ENCODE results near the gene LRRC36. TPM values are rescaled to one million over a fixed set of nuclear protein-coding genes. Genes with fewer than 3 reads are reported as not detected.
A peak's percentile ranks its signal among the peaks of the same experiment; 100 is the strongest.

Gene LRRC36
- total and polyA plus RNA-seq, 10 donors = 0.46 to 2.3 (median 0.74) TPM; not detected in 3

GRCh38 chr16:67336648-67337047, 10.0 kb downstream of the LRRC36 start:
- no peak for DNase-seq
- Histone ChIP-seq H3K4me3 (no peak overlapping the region), H3K9me3 (peaks cover 0 to 21% (median 16%) of the 10 kb centered on the region in 8 donors), H3K27ac (no peak overlapping the region), H3K36me3 (no peaks in the 10 kb centered on the region), H3K4me1 (no peaks in the 10 kb centered on the region), H3K27me3 (replicated peaks in 1 of 7) (no peaks in the 10 kb centered on the region)
- intact Hi-C loops (cut with DNase I; ENCODE audit: low total_unique reads) = no loop called here
- TF ChIP-seq POLR2AphosphoS5 (IDR thresholded peaks at IDR 0.05) (no peak), CTCF (IDR thresholded peaks at IDR 0.05 in 8 of 11, conservative IDR thresholded peaks at IDR 0.05 in 3 of 11) (no peak), POLR2A (IDR thresholded peaks at IDR 0.05) (no peak)
- WGBS, 5 donors = 85 to 93% (median 87%) methylated on average over 1 of the region's 1 CpG

GRCh38 chr16:67339453-67339852, 12.8 kb downstream of the LRRC36 start:
- WGBS, 5 donors = 33 to 56% (median 40%) methylated on average over 2 of the region's 2 CpGs
- Histone ChIP-seq H3K27me3 (replicated peaks in 1 of 7) (no peaks in the 10 kb centered on the region), H3K36me3 (no peaks in the 10 kb centered on the region), H3K27ac (no peak overlapping the region), H3K9me3 (peaks cover 0 to 15% (median 13%) of the 10 kb centered on the region in 8 donors), H3K4me3 (no peak overlapping the region), H3K4me1 (no peaks in the 10 kb centered on the region)
- TF ChIP-seq CTCF (IDR thresholded peaks at IDR 0.05 in 8 of 11, conservative IDR thresholded peaks at IDR 0.05 in 3 of 11) (peak in 2 of 11 experiments; percentile 11 to 27), POLR2AphosphoS5 (IDR thresholded peaks at IDR 0.05) (no peak), POLR2A (IDR thresholded peaks at IDR 0.05) (no peak)
- intact Hi-C loops (cut with DNase I; ENCODE audit: low total_unique reads) = no loop called here
- no peak for DNase-seq

- no peak for DNase-seq
- no peak overlapping the region for H3K4me3 ChIP-seq
- H3K36me3 ChIP-seq = no peaks in the 10 kb centered on the region
- TF ChIP-seq POLR2AphosphoS5 (IDR thresholded peaks at IDR 0.05) (no peak), POLR2A (IDR thresholded peaks at IDR 0.05) (no peak), CTCF (IDR thresholded peaks at IDR 0.05 in 8 of 11, conservative IDR thresholded peaks at IDR 0.05 in 3 of 11) (no peak)
- intact Hi-C loops (cut with DNase I; ENCODE audit: low total_unique reads) = no loop called here
- H3K9me3 ChIP-seq = no peaks in the 10 kb centered on the region
- H3K27ac ChIP-seq = no peak overlapping the region
- H3K4me1 ChIP-seq = no peaks in the 10 kb centered on the region
- WGBS, 5 donors = 85 to 93% (median 90%) methylated on average over 3 of the region's 3 CpGs
- H3K27me3 ChIP-seq (replicated peaks in 1 of 7) = no peaks in the 10 kb centered on the region
Measured at GRCh38 chr16:67341250-67341649, 14.6 kb downstream of the LRRC36 start.

- H3K4me3 ChIP-seq = no peak overlapping the region
- H3K27ac ChIP-seq = no peak overlapping the region
- H3K27me3 ChIP-seq (replicated peaks in 1 of 7) = no peaks in the 10 kb centered on the region
- WGBS, 5 donors = 91 to 98% (median 97%) methylated on average over 4 of the region's 4 CpGs
- intact Hi-C loops (cut with DNase I; ENCODE audit: low total_unique reads) = no loop called here
- H3K36me3 ChIP-seq = no peaks in the 10 kb centered on the region
- H3K9me3 ChIP-seq = no peaks in the 10 kb centered on the region
- DNase-seq = no peak
- no peaks in the 10 kb centered on the region for H3K4me1 ChIP-seq
- TF ChIP-seq CTCF (IDR thresholded peaks at IDR 0.05 in 8 of 11, conservative IDR thresholded peaks at IDR 0.05 in 3 of 11) (no peak), POLR2AphosphoS5 (IDR thresholded peaks at IDR 0.05) (no peak), POLR2A (IDR thresholded peaks at IDR 0.05) (no peak)
Measured at GRCh38 chr16:67342616-67343015, 16.0 kb downstream of the LRRC36 start.
